Measurements from ENCODE around the gene NXPH1.

DNA sequence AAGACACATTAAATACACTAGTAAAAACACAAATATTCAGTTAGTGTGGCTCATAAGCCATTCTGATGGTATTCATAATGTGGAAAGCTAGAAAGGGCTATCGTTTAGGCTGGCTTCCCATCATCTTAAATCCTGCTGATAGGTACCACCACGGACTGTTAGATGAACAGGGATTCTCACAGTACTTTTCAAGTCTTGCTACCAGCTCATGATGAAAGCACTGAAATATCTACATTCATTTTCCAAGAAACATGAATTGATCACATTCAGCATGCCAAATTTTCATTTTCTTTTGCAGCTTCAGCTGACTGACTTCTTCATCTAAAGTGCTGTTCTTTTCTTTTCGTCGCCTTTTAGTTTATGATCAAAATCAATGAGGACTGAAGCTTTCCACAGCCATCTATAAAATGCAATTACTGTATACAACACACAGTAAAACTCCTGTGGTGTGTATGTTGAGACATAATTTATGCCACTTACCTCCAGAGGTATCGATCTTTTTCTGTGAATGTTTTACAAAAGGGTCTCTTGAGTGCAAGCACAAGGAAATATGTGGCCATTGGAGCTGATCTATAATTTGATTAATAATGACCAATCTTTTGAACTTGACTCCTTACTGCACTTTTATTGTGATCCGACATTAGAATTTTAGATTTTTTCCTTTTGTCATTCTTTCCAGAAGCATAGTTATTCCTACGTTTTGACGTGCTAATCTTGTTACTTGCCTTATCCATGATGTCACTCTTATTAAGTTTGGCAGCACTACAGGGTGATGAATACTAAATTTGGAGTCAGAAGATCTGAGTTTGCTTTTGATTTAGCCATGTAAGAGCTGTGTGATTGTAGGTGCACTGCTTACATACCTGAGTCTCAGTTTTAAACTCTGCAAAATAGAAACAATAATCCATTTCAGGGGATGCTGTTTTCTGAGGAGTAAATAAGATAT lies 58.4 kb downstream of the NXPH1 start:
- TF ChIP-seq, protein P1, sequence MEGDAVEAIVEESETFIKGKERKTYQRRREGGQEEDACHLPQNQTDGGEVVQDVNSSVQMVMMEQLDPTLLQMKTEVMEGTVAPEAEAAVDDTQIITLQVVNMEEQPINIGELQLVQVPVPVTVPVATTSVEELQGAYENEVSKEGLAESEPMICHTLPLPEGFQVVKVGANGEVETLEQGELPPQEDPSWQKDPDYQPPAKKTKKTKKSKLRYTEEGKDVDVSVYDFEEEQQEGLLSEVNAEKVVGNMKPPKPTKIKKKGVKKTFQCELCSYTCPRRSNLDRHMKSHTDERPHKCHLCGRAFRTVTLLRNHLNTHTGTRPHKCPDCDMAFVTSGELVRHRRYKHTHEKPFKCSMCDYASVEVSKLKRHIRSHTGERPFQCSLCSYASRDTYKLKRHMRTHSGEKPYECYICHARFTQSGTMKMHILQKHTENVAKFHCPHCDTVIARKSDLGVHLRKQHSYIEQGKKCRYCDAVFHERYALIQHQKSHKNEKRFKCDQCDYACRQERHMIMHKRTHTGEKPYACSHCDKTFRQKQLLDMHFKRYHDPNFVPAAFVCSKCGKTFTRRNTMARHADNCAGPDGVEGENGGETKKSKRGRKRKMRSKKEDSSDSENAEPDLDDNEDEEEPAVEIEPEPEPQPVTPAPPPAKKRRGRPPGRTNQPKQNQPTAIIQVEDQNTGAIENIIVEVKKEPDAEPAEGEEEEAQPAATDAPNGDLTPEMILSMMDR (IDR thresholded peaks at IDR 0.05; ENCODE audit: low read length) = no peak
- TF ChIP-seq EZH2 (IDR thresholded peaks at IDR 0.05; ENCODE audit: borderline replicate concordance, low read length) = no peak

Data from OCI-LY1 (cell line).